ENCODE results near the gene PRKCE.
"Not testable (repeated sequence)": the region's sequence is repeated elsewhere in the genome, so short reads cannot be mapped to it uniquely, and the experiment has no call there.

PRKCE gene

DNA sequence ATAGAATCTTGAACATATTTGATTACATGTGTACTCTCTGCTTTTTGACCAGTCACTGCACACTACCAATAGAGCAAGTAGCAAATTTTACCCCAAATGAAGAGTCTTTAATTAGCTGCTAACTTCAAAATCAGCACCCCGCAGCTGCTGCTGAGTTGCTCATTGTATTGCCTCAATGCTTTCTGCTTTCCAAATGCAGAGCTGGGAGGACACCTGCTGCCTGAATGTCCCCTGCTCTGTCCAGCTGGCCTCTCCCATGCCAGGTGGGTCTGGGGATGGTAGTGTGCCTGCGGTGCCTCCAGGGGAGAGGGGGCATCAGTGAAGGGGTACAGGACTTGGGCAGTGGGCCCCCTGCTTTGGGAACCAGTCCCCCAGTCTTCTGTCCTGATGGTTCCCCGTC, 184.8 kb downstream of the PRKCE start:
- no peak for DNase-seq (ENCODE audit: low read depth, low spot score)

DNA sequence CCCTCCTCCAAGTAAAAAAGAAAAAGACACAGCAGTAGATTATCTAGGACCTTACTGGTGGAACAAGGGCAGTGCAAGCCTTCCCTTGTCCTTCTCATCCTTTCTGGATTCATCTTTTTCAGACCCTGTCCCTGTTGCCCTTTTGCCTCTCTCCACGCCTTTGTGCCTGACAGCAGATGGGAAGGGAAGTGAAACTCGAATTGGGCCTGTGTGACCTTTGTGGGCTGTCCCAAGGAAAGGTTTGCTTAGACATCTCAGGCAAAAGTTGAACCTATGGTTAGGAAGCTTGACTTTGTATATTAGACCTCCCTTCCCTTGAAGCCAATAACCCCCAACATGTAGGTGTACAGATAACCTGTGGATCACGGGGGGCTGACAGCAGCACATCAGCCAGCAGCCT, 185.3 kb downstream of the PRKCE start:
- DNase-seq (ENCODE audit: low read depth, low spot score): no peak

- no peak for DNase-seq (ENCODE audit: low read depth, low spot score)
Measured at GRCh38 chr2:45837812-45838341, 186.4 kb downstream of the PRKCE start.

DNA sequence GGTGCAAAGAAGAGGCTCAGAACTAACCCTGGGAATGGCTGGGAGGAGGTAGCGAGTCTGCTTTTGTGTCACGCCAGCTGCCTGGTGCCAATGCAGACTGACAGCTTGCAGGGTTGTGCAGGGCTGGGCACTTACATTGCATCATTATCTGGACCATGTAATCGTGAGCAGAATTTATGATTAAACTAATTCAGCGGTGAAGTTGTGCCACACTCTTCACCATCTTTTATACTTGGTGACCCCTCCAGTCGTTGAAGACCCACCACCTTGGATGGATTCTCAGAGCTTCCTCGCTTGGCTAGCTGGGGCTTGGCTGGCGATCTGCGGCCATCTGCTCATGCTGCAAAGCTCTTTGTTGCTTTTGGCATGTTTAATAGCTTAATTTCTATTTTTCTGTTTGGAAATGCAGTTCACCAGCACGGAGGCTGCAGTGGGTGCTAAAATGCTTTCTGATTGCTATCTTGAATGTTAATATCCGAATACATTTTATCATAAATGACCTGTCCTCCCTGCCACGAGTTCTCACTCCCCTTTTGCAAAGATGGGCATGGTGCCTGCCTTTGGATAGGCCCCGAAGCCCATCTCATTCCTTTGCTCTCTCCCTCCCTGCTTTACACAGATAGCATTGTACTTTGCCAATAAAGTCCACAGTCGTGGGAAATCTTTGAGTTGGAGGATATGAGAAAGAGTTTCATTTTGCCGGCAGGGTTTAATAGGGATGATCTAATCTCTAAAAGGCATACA, 188.2 kb downstream of the PRKCE start:
- no peak for DNase-seq (ENCODE audit: low read depth, low spot score)

DNA sequence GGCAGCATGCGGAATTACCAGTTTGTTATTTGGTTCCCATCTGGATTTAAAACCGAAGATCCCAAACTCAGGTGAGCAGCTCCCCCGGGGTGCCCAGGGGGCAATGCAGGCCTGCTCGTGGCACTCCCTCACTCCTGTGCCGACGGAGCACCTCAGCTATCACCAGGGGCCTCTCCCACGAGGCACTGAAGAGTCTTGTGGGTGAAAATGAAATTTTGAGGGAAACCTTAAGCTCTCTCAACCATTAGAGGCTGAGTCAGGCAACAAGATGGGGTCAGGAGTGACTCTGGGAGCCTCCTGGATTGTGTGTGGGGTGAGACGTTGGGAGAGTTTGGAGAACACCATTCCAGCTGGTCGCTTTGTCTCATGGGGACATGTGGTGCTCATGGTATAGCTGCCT, 189.0 kb downstream of the PRKCE start:
- DNase-seq (ENCODE audit: low read depth, low spot score): no peak

DNA sequence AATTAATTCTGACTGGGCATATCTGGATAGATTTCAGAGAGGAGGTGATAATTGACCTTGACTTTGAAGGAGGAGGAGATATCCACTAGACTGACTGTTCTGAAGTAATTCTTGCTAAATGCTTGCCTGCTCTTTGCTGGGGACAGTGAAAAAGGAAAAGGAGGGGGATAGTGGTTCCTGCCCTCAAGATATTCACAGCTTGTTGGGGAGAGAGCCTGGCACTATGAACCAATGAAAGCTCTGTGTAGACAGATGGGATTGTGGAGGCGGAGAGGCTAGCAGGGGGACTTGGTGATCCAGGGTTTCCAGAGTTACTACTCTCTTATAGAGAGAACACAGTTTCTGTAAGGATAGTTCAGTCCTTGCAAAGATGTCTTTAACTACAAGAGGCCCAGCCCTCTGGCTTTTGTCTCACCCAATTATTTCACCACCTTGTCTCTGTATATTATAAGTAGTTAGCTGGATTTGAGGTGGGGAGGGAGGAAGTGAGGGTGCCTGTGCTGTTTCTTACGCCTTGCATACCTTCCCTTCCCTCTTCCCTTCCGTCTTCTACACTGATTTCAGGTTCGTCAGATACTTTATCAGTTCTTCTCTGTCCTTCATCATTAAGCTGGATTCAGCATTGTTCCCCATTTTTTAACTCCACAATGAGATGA, 190.4 kb downstream of the PRKCE start:
- no peak for DNase-seq (ENCODE audit: low read depth, low spot score)

- DNase-seq (ENCODE audit: low read depth, low spot score): no peak
Measured at GRCh38 chr2:45843136-45843535, 191.7 kb downstream of the PRKCE start.

DNA sequence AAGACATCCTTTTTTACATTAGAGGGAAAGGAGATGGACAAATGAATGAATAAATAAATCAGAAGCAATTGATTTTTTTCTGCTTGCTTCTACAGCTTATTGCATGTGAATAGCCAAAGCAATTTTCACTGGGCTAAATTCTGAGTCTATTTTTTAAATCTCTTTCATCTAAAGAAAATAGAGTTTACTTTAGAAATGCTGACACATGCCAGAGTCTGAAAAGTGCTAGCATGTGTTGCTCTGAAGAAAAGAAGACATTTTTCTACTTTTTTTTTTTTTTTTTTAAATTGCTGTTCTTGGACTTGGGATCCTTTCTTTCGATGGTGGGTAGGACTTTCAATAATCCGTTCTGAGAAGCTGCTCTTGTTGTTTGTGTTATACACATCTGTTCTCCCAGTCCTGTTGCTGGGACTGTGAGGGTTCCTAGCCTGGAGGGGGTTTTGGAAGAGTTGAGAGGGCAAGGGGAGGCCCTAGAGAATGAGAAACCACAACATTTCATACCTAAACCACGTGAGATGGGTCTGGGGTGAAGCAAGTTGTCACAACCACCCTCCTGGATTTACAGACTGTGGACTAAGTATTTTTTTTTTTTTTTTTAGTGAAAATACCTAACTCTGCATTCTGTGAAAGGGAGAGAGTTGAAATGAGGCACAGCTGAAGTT, 193.5 kb downstream of the PRKCE start:
- no peak for DNase-seq (ENCODE audit: low read depth, low spot score)

- no peak for DNase-seq (ENCODE audit: low read depth, low spot score)
Measured at GRCh38 chr2:45845566-45845965, 194.1 kb downstream of the PRKCE start.

DNA sequence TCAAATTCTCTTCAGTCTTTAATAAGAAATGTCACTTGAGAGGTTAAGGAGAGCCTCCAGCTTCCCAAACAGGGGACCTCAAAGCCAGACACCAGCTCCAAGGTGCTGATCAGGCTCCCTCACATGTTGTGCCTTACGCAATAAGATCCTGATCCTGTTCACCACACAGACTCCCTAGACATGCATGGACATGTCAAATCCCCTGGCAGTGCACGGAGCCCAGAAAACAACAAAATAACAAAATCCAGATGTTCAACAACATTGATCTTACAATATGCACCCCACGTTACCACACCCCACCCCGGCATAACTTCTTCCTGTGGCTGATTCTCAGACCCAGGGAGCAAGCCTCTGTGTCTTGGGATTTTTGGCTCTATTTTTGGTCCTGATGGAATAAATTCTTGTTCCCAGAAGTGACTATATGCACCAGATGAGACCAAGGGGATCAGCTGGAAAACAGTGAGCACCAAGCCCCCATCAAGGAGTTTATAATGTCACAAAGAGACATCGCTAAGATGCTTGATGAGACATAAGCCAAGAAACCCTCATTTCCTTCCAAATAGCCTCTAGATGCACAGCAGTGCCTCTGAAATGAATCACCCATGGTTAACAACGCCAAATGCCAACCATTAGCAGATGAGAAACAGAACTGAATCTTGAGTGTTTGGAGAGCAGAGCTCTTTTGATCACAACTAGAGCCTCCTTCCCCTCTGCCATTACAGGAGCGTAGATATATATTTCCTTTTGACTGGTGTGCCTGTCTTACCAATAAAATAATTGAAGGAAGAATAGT, 198.2 kb downstream of the PRKCE start:
- no peak for DNase-seq (ENCODE audit: low read depth, low spot score)

DNA sequence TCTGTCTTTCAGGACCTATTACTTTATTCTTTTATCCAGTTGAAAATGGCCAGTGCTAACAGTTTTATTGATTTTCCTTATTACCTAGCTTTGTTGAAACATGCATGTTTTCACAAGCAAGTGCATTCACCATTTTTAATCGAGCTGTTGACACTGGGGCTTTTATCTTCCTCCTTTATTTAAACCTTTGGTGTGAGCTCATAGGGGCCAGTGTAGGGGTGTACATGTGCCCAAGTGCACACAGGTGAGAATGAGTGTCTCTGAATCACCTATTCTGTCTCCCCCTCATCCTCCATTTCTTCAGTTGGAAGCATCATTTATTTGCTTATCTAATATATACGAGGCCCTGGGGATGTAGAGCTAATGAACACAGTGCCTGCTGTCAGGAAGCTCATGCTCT, 199.1 kb downstream of the PRKCE start:
- DNase-seq (ENCODE audit: low read depth, low spot score): no peak

GRCh38 chr2:45851111-45851510, 199.6 kb downstream of the PRKCE start:
- no peak for DNase-seq (ENCODE audit: low read depth, low spot score)

DNA sequence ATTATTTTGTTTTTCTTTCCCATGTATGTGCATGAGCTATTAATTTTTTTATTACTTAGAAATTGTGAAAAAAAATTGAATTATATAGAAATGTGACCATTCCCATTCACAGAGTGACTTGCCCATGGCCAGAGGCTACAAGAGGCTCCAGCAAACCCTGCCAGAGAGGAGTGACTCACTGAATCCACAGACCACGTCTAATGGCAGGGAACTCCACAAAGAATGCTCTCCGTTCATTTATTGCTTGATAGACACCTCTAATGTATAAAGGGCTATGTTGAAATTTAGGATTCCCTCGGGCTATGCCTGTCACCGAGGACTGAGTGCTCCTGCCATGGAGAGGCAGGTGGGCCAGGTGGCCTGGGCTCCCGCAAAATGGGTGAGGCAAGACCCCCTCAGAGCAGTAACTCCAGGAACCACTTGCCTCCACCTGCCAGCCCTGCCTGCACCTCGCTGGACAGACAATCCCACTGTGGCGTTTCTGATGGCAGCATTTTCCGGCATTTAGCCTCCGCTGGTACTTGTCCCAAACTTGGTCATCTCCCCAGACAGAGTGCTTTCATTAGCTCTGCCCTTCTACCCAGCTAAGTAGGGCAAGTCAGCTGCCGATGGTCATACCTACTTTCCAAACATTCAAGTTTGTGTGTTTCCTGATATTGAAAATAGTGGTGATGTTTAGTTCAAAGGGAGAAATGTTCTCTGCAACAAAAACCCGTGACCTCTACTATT, 200.3 kb downstream of the PRKCE start:
- no peak for DNase-seq (ENCODE audit: low read depth, low spot score)

DNA sequence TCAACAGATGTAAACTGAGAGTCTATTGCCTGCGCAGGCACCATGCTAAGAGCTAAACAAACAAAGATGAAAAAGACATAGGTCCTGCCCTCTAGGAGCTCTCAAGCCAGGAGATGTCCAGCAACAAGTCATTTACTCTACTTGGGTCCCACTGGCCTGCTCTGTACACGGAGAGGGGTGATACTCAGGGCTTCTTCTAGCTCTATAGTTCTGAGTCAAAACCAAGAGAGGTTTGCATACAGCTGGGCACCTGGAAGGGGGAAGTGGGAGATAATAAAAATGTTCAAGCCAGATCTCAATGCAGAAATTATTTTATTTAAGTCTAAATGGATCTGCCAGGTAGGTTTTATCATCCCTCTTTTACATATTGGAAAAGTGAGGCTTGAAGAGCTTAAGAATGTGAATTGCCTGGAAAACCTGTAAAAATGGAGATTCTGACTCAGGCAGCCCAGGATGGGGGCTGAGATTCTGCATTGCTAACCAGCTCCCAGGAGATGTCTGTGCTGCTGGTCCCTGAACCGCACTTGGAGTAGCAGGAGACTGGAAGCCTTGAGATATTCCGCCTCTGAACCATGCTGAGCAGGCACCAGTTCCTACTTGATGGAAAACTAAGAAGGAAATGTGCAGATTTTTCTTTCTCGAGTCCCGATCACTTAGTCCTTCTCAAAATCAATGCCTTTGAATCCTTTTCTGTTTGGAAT, 201.1 kb downstream of the PRKCE start:
- DNase-seq (ENCODE audit: low read depth, low spot score): no peak

DNA sequence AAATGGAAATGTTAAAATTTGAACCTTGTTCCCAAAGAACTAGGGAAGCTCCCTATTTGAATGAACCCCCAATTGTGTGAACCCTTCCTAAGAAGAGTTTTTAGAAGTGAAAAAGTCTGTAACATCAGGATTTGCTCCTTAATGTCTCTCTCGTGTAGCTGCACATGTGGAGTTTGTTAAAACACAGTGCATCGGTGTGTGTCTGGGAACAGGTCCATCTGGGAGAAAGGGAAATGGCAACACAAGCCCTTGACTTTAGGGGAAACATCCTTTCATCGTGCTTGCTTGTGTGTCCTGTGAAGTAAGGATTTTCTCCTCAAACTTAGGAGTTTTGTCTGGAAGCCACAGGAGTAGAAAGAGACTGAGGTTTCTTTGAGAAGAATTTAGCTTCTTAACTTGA, 203.9 kb downstream of the PRKCE start:
- no peak for DNase-seq (ENCODE audit: low read depth, low spot score)

DNA sequence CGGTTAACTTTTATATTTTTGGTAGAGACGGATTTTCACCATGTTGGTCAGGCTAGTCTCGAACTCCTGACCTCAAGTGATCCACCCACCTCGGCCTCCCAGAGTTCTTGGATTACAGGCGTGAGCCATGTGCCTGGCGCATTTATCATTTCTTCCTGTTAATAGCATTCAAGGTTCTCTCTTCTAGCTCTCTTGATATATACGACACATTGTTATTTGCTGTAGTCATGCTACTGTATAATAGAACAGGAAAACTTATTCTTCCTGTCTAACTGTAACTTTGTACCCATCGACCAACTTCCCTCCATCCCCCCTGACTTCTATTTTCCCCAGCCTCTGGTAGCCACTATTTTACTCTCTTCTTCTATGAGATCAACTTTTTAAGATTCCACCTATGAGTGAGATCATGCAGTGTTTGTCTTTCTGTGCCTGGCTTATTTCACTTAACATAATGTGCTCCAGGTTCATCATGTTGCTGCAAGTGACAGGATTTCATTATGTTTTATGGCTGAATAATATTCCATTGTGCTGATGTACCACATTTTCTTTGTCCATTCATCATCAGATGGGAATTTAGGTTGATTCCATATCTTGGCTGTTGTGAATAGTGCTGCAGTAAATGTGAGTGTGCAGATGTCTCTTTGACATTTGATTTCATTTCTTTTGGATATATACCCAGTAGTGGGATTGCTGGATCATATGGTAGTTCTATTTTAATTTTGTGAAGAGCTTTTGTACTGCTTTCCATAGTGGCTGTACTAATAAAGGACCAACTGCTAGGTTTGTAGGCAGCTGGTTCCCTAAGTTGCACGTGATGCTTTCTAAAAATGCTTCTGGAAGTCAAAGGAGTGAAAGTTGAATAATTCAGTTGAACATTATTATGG, 205.2 kb downstream of the PRKCE start:
- no peak for DNase-seq (ENCODE audit: low read depth, low spot score)

DNA sequence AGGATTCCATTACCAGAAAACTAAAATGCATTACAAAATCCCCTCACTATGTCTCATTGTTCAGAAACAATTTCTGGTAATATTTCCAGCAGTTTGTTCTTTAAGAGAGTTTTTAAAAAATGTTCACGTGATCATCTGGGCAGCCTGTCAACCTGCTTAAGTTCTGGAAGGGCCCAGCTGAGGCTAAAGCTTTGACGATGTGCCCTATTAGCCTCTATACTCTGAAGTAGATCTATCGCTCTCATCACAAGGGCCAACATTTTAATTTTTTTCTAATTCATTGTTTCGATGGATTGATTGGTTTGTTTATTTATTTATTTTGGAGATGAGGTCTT, 205.8 kb downstream of the PRKCE start:
- DNase-seq (ENCODE audit: low read depth, low spot score): no peak

DNA sequence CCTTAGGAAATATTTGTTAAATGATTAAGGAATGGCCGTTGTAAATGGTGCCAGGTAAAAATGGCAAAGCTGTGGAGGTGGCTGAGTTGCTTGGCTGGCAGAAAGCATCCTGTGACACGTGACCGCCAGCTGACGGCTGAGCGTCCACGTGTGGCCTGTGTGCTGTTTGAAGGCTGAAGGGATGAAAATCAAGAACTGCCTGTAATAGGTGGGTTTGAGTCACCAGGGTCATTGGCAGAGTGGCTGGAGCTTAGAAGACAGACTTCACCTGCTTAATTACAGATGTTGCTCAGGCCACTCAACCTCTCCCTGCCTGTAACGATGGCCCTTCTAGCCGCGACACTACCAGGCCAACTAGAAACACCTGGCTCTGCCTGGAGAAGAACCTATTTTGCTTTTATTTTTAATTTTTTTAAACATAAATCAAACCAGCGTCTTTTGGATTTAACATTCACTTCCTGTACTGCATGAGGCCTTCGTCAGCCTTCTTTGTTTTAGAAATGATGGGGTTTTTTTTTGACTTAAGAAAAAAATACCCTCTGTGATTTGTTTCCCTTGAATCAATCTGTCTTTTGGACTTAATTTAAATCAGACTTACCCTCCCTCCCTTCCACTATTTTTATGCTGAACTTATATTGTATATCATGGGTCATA, 206.5 kb downstream of the PRKCE start:
- no peak for DNase-seq (ENCODE audit: low read depth, low spot score)

DNA sequence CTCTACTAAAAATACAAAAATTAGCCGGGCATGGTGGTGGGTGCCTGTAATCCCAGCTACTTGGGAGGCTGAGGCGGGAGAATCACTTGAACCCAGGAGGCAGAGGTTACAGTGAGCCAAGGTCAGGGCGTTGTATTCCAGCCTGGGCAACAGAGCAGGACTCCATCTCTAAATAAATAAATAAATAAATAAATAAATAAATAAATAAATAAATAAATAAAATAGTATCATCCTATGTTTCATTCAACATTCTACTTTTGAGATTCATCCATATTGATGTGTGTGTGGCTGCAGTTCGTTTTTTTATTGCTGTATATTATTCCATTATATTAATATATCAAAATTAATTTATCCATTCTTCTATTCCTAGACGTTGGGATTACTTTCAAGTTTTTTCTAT, 207.4 kb downstream of the PRKCE start:
- not testable (repeated sequence) for DNase-seq (ENCODE audit: low read depth, low spot score)
